Neuron (in vitro differentiated cells): ENCODE measurements around the gene TRIP4.
"Not testable (repeated sequence)": the region's sequence is repeated elsewhere in the genome, so short reads cannot be mapped to it uniquely, and the experiment has no call there.

ENCODE experiments used
- H2AFZ ChIP-seq: one replicate; pipeline ENCODE4 v1.6.1; 2013; ENCODE audit warnings: low read depth, mild to moderate bottlenecking, inconsistent platforms, low read length, moderate library complexity
- H3K27me3 ChIP-seq: one replicate; pipeline ENCODE4 v1.6.1; 2013; ENCODE audit warnings: low read length; ENCODE audit not compliant: insufficient read depth
- H3K36me3 ChIP-seq: one replicate; pipeline ENCODE4 v1.6.1; 2013; ENCODE audit warnings: low read length; ENCODE audit not compliant: insufficient read depth
- H3K4me1 ChIP-seq: one replicate; pipeline ENCODE4 v1.6.1; 2013; ENCODE audit warnings: low read length; ENCODE audit not compliant: insufficient read depth
- H3K4me3 ChIP-seq: 2 replicates; pipeline ENCODE4 v1.5.1; 2013; ENCODE audit warnings: mild to moderate bottlenecking, low read length, moderate library complexity
- H3K9me3 ChIP-seq: one replicate; pipeline ENCODE4 v1.6.1; 2013; ENCODE audit warnings: low read length

Gene TRIP4

DNA sequence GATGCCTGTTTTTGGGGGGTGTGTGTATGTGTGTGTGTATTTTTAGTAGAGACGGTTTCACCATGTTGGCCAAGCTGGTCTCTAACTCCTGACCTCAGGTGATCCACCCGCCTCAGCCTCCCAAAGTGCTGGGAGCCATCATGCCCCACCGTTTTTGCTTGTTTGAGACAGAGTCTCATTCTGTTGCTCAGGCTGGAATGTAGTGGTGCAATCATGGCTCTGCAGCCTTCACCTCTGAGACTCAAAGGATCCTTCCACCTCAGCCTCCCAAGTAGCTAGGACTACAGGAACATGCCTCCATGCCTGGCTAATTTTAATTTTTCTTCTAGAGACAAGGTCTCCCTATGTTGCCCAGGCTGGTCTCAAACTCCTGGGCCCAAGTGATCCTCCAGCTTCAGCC, 4.8 kb downstream of the TRIP4 start:
- not testable (repeated sequence) for H2AFZ ChIP-seq

GRCh38 chr15:64396789-64397188, 9.2 kb downstream of the TRIP4 start:
- no peaks in the 10 kb centered on the region for H3K4me1 ChIP-seq
- H3K9me3 ChIP-seq = no peaks in the 10 kb centered on the region
- no peak overlapping the region for H3K4me3 ChIP-seq
- no peaks in the 10 kb centered on the region for H3K27me3 ChIP-seq
- no peak overlapping the region for H2AFZ ChIP-seq
- H3K36me3 ChIP-seq = peaks cover 58% of the 10 kb centered on the region

More for the DNA sequence above, 4.8 kb downstream of the TRIP4 start:
- not testable (repeated sequence) for H3K9me3 ChIP-seq, H3K4me3 ChIP-seq, H3K27me3 ChIP-seq, H3K4me1 ChIP-seq
- peaks cover 34% of the 10 kb centered on the region for H3K36me3 ChIP-seq

DNA sequence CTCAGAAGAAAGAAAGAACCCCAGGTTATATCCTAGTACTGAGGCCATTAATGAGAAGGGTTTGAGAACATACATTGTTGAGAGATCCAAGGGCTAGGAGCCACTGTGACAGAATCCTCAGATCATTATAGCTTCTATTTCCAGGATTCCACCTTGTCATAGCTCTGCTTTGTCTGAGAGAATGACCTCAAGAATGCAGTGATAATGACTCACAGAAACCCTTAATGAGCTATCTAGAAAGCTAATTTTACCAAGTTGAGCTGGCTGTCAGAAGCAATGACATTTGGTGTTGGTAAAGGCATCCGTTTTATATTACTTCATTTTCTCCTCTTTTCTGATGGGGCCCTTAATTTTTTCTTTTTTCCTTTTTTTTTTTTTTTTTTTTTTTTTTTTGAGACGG, 10.9 kb downstream of the TRIP4 start:
- Histone ChIP-seq H3K4me3 (no peak overlapping the region), H3K27me3 (no peaks in the 10 kb centered on the region), H3K4me1 (no peaks in the 10 kb centered on the region), H3K9me3 (no peaks in the 10 kb centered on the region), H2AFZ (no peak overlapping the region), H3K36me3 (peaks cover 57% of the 10 kb centered on the region)

DNA sequence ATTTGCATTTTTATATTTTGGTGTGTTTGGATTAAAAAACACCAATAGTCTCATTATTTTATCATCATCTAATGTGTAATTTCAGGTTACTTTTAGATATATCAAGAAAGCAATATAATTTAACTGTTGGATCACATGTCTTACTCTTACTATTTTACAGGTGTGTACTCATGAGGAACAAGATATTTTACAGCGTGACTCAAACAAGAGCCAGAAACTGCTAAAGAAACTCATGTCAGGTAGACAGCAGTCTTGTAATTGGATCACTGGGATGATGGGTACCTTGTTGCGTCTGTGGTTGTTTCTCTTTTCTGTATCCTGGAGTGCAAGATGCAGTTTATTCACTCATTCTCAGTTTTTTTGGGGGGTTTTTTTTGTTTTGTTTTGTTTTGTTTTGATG, 12.9 kb downstream of the TRIP4 start:
- no peaks in the 10 kb centered on the region for H3K4me1 ChIP-seq
- no peak overlapping the region for H2AFZ ChIP-seq
- H3K4me3 ChIP-seq = no peak overlapping the region
- no peaks in the 10 kb centered on the region for H3K9me3 ChIP-seq
- H3K27me3 ChIP-seq = no peaks in the 10 kb centered on the region
- peaks cover 53% of the 10 kb centered on the region for H3K36me3 ChIP-seq

DNA sequence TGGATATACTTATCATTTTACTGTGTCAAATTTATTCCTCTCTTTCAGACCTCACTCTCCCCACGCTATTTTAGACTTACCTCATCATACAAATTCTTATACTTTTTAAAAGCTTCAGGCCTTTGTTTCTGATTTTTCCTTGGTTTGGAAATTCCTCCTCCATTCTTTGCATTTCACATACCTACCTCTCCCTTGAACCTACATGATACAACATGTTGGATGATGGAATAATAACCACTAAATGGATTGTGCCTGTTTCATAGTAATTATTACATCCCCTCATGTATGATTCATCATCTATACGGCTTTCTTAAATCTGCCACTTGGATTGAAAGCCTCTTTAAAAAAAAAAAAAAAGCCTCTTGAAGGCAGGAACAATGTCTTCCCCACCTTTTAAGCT, 24.6 kb downstream of the TRIP4 start:
- Histone ChIP-seq H3K9me3 (no peaks in the 10 kb centered on the region), H3K27me3 (no peaks in the 10 kb centered on the region), H3K4me1 (no peaks in the 10 kb centered on the region), H3K36me3 (peaks cover 62% of the 10 kb centered on the region), H3K4me3 (no peak overlapping the region), H2AFZ (no peak overlapping the region)

- no peak overlapping the region for H2AFZ ChIP-seq
- no peaks in the 10 kb centered on the region for H3K4me1 ChIP-seq
- H3K9me3 ChIP-seq = no peaks in the 10 kb centered on the region
- H3K36me3 ChIP-seq = peaks cover 57% of the 10 kb centered on the region
- H3K27me3 ChIP-seq = no peaks in the 10 kb centered on the region
- H3K4me3 ChIP-seq = no peak overlapping the region
These were observed 35.1 kb downstream of the TRIP4 start for GRCh38 chr15:64422697-64423096.

GRCh38 chr15:64423970-64424369, 36.3 kb downstream of the TRIP4 start:
- H3K36me3 ChIP-seq = peaks cover 46% of the 10 kb centered on the region
- H3K9me3 ChIP-seq = no peaks in the 10 kb centered on the region
- H3K4me3 ChIP-seq = no peak overlapping the region

GRCh38 chr15:64425221-64425620, 37.6 kb downstream of the TRIP4 start:
- no peaks in the 10 kb centered on the region for H3K27me3 ChIP-seq
- peaks cover 5% of the 10 kb centered on the region for H3K4me1 ChIP-seq
- H2AFZ ChIP-seq = no peak overlapping the region
- H3K36me3 ChIP-seq = peaks cover 42% of the 10 kb centered on the region
- no peaks in the 10 kb centered on the region for H3K9me3 ChIP-seq
- H3K4me3 ChIP-seq = no peak overlapping the region

More at GRCh38 chr15:64423970-64424369, 36.3 kb downstream of the TRIP4 start:
- Histone ChIP-seq H3K27me3 (no peaks in the 10 kb centered on the region), H3K4me1 (no peaks in the 10 kb centered on the region), H2AFZ (no peak overlapping the region)

GRCh38 chr15:64426845-64427465, 39.3 kb downstream of the TRIP4 start:
- Histone ChIP-seq H2AFZ (no peak overlapping the region), H3K36me3 (peaks cover 36% of the 10 kb centered on the region), H3K4me3 (no peak overlapping the region), H3K9me3 (no peaks in the 10 kb centered on the region), H3K27me3 (no peaks in the 10 kb centered on the region), H3K4me1 (peaks cover 12% of the 10 kb centered on the region)

- Histone ChIP-seq H3K9me3 (no peaks in the 10 kb centered on the region), H3K27me3 (no peaks in the 10 kb centered on the region), H3K36me3 (peaks cover 24% of the 10 kb centered on the region), H2AFZ (no peak overlapping the region), H3K4me1 (peaks cover 12% of the 10 kb centered on the region), H3K4me3 (no peak overlapping the region)
These were observed 41.8 kb downstream of the TRIP4 start for GRCh38 chr15:64429448-64429847.

GRCh38 chr15:64430000-64430735, 42.5 kb downstream of the TRIP4 start:
- H3K36me3 ChIP-seq = peaks cover 21% of the 10 kb centered on the region
- H3K4me1 ChIP-seq = peaks cover 12% of the 10 kb centered on the region
- H3K4me3 ChIP-seq = no peak overlapping the region
- H2AFZ ChIP-seq = no peak overlapping the region
- H3K9me3 ChIP-seq = no peaks in the 10 kb centered on the region
- no peaks in the 10 kb centered on the region for H3K27me3 ChIP-seq

DNA sequence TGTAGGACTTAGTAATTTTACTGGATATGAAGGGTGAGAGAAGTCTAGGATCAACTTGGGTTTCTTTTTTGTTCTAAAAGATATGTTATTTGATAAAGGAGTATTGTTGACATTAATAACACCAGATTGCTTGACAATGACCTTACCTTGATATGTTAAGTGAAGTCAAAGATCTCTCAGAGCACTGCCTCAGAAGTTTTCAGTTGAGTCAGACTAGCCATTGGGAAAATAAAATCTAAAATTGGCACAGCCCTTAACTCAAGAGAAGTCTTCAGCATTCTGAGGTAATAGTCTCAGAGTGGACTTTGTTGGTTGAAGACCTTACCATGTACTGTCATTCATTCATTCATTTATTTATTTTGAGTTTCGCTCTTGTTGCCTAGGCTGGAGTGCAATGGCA, 50.3 kb downstream of the TRIP4 start:
- Histone ChIP-seq H2AFZ (no peak overlapping the region), H3K9me3 (no peaks in the 10 kb centered on the region), H3K4me3 (no peak overlapping the region), H3K4me1 (no peaks in the 10 kb centered on the region), H3K27me3 (no peaks in the 10 kb centered on the region), H3K36me3 (peaks cover 13% of the 10 kb centered on the region)

DNA sequence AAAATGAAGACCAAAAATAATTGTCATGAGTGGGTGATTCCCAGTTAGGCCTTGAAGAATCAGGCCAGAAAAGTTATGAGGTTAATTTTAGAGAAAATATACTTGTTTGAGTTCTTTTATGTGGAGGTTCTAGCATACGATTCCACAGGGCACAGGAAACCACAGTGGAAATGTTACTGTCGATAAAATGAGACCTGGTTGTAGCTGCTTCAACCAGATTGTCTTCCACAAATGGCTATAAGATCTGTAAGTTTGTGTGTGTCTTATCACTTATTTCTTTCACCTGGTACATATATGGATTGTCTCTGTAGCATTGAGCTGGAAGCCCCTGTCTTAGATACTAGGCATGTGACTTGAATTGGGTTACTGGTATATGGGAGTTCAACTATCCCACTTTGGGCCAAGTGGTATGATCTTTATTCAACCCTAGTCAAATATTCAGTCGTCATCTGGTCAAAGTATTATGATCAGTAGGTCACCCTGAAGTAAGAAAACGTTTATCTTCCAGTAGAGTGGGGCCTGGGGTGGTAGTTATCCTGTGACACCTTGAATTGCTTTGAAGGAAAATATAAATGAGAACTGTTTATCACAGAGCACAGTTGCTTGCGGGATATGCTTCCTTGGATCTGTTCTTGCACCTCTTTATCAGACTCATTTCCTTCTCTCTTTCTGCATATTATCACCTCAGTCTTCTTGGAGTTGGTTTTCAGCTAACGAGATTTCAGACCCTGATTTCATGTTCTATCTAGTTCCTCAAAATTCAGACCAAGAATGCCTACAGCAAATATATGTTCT, 51.2 kb downstream of the TRIP4 start:
- Histone ChIP-seq H3K27me3 (no peaks in the 10 kb centered on the region), H3K36me3 (peaks cover 13% of the 10 kb centered on the region), H3K4me3 (no peak overlapping the region), H2AFZ (no peak overlapping the region), H3K4me1 (no peaks in the 10 kb centered on the region), H3K9me3 (no peaks in the 10 kb centered on the region)
